HG03045 (cell line): Measurements from ENCODE around the gene ARRDC2.
A peak's percentile ranks its signal among the peaks of the same experiment; 100 is the strongest.
"Not testable (repeated sequence)": the region's sequence is repeated elsewhere in the genome, so short reads cannot be mapped to it uniquely, and the experiment has no call there.

Experiments used
- ATAC-seq: cut with Tn5 transposase; IDR thresholded peaks from one replicate; pipeline ENCODE4 v1.9.1; 2021; ENCODE audit warnings: mild to moderate bottlenecking, moderate library complexity; ENCODE audit not compliant: unreplicated experiment

ARRDC2 gene

DNA sequence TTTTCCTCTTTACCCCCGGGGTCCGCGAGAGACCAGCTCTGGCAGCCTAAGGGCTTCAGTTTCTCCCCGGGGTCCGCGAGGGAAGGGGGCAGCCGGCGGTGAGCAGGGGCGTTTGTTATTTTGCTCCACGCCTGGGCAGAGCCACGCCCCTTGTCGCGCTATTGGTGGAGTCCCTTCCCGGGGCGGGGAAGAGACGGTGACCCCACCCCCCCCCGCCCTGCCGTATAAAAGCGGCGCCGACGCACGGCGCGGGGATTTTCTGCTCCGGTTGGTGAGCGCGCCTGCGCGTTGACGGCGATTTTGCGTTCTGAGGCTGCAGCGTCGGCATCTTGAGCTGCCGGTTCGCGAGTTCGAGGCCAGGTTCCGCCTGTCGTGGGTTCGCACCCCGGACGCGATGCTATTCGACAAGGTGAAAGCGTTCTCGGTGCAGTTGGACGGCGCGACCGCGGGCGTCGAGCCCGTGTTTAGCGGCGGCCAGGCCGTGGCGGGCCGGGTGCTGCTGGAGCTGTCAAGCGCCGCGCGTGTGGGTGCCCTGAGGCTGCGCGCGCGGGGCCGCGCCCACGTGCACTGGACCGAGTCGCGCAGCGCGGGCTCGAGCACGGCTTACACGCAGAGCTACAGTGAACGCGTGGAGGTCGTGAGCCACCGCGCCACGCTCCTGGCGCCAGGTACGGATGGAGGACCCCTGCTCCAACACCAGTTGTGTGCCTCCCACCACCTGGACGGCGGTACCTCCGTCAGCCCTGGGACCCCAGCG lies at the start of gene ARRDC2:
TSS of gene ARRDC2 (plus strand) at position 254 of the 757 bp plus-strand sequence. CDS start at position 395, 141 bp downstream.
- peak; percentile 63 for ATAC-seq

DNA sequence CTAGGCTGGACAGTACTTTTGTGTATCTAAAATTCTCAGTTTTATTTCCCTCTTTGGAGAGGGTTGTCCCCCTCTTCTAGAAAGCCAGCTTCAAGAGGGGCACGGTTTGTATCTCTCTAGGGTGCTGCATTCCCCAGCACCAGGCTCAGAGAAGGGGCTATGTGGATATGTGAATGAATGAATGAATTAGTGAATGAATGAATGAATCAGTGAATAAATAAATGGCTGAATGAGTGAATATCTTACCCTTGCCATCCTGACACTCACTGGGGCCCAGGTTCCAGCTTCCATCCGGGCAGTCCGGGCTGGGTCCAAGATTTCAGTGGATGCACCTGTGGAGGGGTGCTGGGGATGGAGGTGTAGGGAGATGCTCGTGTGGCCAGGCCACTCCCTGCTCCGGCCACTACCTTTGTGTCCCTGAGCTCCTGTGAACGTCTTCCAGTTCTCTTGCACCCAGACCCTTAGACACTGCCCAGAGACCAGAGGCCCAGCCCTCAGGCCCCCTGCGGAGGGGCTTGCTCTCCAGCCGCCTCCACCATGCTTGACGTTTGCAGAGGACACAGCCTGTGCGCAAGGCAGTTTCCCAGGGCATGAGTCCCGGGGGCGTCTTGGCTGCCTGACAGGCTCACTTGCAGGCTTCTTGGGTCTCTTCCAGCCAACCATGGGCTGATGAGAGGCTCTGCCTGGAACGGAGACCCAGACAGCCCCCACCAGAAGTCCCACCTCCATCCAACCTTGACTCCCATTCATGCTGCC lies 43.9 kb upstream of the ARRDC2 start:
- ATAC-seq: no peak

DNA sequence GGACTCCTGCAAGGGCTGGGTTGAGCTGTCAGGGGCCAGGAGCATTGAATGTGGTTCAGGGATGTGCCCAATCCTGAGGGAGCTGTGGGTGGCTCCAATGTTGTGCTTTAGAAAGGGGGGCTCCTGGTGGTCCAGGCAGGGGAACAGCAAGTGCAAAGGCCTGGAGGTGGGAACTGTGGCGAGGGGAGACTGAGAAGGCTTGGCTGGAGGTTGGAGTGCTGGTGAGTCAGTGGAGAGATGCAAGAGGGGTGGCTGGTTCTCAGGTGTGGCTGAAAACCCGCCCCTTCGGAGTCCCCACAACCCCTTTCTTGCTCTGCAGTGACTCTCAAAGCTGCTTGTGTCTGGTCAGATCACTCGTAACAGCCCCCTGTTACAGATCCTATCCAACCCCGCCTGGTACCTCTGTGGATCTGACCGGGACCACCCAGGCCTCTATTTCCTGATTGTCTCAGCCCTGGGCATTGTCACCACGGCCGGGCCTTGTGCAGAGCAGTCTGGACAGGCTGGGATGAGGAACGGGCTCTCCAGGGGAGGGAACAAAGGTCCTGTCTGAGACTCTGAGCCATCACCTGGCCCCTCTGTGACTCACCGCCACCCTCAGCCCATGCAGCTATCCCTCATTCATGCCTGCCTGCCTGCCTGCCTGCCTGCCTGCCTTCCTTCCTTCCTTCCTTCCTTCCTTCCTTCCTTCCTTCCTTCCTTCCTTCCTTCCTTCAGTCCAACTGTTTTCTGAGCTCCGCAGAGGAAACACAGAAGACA lies 42.4 kb upstream of the ARRDC2 start:
- no peak for ATAC-seq

GRCh38 chr19:17966129-17966483 lies 41.9 kb upstream of the ARRDC2 start:
- ATAC-seq: no peak

GRCh38 chr19:17966550-17967256 lies 41.3 kb upstream of the ARRDC2 start, which contains the start of gene KCNN1:
KCNN1 (plus strand) TSS chr19:17967107; CDS start chr19:17973889, 6,782 bp downstream.
- ATAC-seq: no peak

GRCh38 chr19:17967257-17968051 lies 40.5 kb upstream of the ARRDC2 start:
- no peak for ATAC-seq

DNA sequence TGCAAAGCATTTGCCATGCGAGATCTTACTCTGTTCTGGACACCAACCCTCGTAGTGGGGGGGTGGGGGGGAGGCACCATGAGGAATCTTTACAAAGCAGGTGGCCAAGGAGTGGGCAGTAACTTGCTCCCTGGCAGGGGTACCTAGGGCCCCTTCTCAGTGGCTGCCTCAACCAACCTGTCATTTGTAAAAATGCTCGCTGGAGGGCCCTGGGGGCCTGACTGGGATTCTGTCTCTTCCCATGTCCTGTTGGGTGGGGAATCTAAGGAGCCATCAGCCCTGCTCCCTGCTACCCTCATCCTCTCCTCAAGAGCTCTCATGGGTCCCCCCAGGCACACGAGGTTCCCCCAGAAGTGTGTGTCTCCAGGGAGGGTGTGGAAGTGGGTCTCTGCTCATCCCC lies 39.6 kb upstream of the ARRDC2 start:
- ATAC-seq: no peak

- no peak for ATAC-seq
These were observed 38.7 kb upstream of the ARRDC2 start for GRCh38 chr19:17969096-17969792.

GRCh38 chr19:17972230-17972629 lies 35.7 kb upstream of the ARRDC2 start:
- ATAC-seq: no peak

- no peak for ATAC-seq
These were observed 34.2 kb upstream of the ARRDC2 start for GRCh38 chr19:17973759-17974158.

GRCh38 chr19:17974551-17974950 lies 33.4 kb upstream of the ARRDC2 start:
- no peak for ATAC-seq

GRCh38 chr19:17975032-17975431 lies 32.9 kb upstream of the ARRDC2 start:
- no peak for ATAC-seq

DNA sequence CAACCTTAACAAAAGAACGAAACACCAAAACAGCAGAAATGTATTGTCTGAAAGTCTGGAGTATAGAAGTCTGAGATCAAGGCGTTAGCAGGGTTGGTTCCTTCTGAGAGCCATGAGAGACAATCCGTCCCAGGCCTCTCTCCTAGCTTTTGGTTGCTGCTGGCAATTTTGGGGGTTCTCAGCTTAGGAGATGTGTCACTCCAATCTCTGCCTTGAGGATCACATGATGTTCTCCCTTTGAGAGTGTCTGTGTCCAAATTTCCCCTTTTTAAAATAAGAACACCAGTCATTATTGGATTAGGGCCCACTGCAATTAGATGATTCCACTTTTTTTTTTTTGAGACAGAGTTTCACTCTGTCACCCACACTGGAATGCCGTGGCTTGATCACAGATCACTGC lies 30.9 kb upstream of the ARRDC2 start:
- ATAC-seq: no peak

DNA sequence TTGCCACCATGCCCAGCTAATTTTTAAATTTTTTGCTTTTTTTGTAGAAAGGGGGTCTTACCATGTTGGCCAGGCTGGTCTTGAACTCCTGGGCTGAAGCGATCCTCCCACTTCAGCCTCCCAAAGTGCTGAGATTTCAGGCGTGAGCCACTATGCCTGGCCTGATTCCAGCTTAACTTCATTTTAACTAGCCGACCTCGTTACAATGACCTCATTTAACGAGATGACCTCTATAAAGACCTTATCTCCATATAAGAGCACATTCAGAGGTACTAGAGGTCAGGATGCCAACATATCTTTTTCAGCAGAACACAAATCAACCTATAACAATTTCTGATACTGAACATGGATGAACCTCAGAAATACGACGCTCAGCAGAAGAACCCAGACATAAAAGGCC lies 30.5 kb upstream of the ARRDC2 start:
- no peak for ATAC-seq

DNA sequence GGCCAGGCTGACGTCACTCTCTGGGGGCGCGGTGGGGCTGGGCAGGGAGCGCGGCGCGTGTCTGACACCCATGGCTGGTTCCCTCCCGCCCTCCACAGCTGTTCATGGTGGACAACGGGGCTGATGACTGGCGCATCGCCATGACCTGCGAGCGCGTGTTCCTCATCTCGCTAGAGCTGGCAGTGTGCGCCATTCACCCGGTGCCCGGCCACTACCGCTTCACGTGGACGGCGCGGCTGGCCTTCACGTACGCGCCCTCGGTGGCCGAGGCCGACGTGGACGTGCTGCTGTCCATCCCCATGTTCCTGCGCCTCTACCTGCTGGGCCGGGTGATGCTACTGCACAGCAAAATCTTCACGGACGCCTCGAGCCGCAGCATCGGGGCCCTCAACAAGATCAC lies 26.4 kb upstream of the ARRDC2 start:
- ATAC-seq: no peak

DNA sequence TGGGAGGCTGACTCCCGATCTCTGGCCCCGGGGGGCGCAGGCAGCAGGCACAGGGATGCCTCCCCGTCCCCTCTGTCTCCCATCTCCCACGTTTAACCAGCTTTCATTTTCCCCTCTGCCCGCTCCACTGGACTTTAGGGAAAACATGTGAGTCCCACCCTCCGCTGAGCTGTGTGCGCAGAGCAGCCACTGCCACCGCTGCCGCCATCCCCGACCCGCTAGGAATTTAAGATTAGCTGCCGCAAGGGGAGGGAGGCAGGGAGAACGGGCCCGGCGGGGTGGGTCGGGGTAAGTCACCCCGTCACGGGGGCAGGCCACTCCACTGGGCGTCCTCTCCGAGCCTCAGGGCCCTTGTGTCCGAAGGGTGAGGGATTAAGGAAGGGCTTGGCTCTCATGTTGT lies 25.5 kb upstream of the ARRDC2 start:
- ATAC-seq: no peak

GRCh38 chr19:17985037-17985818 lies 22.7 kb upstream of the ARRDC2 start:
- ATAC-seq: no peak

- ATAC-seq: not testable (repeated sequence)
These were observed 21.4 kb upstream of the ARRDC2 start for GRCh38 chr19:17986569-17986968.

DNA sequence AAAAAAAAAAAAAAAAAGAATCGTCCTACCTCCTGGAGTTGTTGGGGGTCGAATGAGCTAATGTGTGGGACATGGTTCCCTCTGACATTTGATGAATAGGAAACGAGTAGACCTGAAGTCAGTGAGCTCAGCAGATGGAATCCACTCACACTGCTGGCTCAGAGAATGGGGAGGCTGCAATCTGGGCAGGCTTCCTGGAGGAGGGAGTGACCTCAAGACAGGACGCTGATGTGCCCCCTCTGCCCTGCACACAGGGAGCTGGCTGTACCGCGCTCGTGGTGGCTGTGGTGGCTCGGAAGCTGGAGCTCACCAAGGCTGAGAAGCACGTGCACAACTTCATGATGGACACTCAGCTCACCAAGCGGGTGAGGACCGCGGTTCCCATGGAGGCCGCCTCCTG lies 19.8 kb upstream of the ARRDC2 start:
- ATAC-seq: no peak
